GM21717 (cell line): Measurements from ENCODE around the gene ADGRG3.

Source experiments
- ATAC-seq: cut with Tn5 transposase; IDR thresholded peaks from one replicate; pipeline ENCODE4 v1.9.1; 2021; ENCODE audit warnings: mild to moderate bottlenecking, moderate library complexity; ENCODE audit not compliant: unreplicated experiment

The ADGRG3 gene

DNA sequence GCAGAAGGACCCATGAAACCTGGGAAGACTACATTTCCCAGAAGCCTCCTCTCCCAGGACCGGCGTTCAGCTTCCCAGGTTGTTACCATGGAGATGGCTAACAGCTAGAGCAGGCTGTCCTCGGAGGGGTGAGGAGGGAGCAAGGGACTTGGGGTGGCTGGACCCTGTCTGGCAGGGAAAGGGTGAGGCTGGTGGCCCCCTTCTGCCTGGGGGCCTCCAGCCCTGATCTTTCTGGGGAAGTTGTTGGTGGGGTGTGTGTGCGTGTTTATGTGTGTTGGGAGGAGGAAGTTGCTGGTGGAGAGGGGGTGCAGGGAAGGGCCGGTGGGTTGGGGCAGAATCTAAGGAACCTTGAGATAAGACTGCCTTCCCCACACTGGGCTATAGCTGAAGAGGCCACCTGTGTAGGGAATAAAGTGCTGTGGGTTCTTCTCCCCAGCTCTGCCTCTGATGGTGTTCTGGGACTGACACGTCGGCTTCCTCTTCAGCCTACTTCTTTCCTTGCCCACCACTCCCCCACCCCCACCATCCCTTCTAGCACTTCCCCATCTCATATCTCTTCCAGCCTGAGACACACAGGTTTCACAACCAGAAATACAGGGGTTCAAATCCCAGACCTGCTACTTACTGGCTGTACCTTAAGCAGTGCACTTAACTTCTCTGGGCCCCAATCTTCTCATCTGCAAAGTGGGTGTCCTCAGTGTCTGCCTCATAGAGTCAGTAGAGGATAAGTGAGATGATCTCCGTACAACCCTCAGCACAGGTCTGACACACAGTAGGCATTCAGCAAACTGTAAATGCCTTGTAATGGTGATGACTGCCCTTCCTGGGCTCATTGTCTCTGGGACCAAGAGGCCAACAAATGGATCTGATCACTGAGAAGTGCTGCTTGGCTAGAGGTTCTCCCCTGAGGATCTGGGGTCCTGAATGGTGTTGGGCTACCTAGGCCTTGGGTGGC, 26.9 kb downstream of the ADGRG3 start, which contains the start of gene DRC7:
Gene DRC7 (plus strand): TSS at position 82 of the 955 bp plus-strand sequence. CDS start 3,144 bp downstream, outside the sequence.
- ATAC-seq, result no peak

DNA sequence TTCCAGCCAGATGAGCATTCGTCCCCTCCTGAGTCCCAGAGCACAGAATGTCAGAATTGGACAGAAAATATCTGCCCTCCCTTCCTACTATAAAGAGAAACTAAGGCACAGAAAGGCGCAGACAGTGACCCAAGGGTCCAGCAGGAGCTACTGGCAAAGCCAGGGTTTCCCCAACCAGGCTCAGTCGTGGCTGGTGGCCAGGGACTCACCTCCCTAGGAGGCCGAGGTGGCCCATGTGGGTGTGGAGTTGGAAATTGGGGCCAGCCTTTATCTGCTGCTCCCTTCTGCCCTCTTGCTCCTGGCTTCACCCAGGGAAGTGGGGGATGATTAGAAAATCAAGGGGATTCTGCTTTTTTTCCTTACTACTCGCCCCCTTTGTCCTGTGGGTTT, 27.6 kb downstream of the ADGRG3 start:
- no peak for ATAC-seq

DNA sequence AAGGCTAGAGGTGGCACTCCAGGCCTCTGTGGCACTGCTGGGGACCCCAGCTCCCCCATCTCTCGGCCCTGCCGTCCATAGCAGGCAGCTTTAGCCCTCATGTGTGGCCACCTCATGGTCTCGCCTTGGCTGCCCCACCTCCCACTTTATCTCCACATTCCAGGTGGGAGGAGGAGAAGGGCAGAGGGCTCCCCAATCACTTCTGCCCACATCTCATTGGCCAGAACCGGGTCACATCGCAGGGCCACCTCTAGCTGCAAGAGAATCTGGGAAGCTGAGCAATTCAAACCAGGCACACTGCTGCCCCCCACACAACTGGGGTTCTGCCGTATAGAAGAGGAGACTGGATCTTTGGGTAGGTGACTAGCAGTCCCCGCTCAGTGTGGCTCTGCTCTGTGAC, 28.1 kb downstream of the ADGRG3 start:
- no peak for ATAC-seq

DNA sequence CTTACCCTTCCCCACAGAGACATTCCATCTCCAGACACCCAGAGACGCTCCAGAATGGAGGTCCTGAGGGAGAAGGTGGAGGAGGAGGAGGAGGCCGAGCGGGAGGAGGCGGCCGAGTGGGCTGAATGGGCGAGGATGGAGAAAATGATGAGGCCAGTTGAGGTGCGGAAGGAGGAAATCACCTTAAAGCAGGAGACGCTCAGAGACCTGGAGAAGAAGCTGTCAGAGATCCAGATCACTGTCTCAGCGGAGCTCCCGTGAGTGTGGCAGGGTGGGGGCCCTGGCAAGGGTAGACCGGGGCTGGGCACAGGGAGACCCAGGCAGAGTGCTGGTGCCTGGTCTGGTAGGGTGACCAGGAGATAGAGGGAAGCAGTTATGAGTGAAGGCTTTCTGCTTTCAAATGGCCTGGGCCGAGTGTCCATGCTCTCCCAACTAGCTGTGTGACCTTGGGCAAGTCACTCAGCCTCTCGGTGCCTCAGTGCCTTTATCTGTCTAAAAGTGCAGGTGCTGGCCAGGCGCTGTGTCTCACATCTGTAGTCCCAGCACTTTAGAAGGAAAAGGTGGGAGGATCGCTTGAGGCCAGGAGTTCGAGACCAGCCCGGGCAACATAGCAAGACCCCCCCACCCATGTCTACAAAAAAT, 29.9 kb downstream of the ADGRG3 start:
- no peak for ATAC-seq

DNA sequence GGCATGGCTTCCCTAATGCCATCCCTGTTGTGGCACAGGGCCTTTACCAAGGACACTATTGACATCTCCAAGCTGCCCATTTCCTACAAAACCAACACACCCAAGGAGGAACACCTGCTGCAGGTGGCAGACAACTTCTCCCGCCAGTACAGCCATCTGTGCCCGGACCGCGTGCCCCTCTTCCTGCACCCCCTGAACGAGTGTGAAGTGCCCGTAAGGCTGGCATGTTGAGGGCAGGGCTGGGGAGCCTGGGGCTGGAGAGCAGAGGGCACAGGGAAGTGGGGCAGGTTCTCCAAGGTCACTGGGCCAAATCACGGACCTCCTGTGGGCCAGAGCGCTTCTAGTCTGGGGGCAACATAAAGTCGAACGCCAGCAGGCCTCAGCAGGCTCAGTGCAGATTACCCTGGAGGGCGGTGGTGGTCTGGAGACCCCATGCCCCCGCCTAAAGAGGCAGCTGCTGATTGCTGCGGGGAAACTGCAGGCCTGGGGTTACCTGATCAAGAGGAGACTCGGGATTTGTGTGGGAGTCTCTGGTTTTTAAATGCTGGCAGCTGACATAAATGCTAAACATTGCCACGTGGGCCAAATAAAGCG, 30.8 kb downstream of the ADGRG3 start:
- no peak for ATAC-seq

DNA sequence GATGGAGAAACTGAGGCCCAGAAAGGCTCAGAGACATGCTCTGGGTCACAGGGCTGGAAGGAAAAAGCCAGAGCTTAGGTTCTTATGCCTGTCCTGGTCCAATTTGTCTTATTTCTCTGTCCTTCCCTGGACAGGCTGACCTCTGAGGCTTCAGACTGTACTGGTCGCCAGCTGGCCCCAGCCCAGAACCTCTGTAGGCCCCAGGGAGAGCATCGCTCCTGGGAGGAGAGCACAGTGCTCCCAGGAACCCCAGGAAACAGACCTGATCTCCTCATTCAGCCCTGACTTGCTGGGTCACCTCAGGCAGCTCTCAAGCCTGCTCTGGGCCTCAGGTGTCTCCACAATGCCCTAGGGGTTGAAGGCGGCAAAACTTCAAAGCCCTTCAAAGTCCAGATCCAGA, 31.4 kb downstream of the ADGRG3 start:
- ATAC-seq, result no peak

DNA sequence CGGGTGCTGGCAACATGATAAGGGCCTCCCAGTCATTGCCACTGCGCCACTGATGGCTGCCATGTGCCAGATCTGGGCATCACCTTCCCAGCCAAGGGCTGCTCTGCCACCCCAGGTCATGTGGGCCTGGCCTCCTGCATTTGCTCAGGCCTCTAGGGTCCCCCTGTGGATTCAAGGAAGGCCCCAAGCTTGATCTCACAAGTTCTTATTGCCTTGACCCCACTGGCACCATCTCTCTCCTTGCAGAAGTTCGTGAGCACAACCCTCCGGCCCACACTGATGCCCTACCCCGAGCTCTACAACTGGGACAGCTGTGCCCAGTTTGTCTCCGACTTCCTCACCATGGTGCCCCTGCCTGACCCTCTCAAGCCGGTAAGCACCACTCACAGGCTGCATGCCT, 31.8 kb downstream of the ADGRG3 start:
- ATAC-seq, result no peak

DNA sequence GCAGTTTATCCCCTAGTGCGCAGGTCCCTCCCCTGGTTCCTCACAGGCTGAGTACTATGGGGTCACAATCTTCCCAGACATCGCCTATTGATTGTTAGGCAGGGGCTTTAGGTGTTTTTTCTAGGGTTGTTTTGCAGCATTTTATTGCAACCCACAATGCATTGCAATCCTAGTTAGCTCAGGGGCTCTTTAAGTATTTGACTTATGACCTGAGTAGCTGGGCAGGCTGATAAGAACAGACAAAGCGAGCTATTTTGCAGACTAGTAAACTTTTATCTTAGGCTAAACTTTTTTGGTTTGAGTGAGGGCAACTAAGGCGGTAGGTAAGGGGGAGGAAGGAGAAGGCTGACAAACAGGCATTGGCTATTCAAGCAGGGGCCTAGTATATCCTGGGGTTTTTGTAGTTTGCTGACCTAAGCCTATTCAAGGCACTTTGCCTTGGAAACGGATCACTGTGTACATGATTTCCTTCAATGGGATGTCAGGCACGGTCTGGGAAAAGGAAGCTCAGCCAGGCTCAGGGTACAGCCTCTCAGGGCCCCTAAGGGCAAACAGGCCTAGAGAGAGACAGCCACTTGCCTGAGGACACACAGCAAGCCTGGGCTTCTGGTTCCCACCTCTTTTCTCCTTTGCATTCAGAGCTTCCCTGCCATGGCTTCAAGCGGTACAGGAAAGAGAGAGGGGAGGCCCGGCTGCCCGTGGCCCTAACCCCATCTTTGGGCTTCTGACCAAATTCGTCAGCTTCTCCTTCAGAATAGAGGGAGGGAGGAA, 32.9 kb downstream of the ADGRG3 start:
- ATAC-seq, result no peak

DNA sequence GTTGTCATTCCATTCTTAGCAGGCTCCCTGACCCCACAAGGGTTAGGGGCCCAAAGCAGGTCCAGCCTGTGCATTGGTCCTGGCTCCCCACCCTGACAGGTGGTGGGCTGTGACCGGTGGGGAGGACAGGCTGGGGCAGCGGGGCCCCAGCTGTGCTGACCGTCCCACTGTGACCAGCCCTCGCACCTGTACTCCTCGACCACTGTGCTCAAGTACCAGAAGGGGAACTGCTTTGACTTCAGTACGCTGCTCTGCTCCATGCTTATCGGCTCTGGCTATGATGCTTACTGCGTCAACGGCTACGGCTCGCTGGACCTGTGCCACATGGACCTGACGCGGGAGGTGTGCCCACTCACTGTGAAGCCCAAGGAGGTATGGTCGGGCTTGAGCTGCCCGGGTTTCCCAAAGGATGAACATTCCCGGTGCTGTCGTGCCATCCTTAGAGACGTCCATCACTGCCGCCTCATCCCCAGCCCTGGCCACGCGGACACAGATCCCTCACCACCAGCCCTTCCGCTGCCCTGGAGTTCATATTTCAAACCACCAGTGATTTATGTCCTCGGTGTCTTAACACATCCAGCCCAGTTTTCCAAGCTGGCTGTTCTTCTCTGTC, 33.8 kb downstream of the ADGRG3 start:
- no peak for ATAC-seq

DNA sequence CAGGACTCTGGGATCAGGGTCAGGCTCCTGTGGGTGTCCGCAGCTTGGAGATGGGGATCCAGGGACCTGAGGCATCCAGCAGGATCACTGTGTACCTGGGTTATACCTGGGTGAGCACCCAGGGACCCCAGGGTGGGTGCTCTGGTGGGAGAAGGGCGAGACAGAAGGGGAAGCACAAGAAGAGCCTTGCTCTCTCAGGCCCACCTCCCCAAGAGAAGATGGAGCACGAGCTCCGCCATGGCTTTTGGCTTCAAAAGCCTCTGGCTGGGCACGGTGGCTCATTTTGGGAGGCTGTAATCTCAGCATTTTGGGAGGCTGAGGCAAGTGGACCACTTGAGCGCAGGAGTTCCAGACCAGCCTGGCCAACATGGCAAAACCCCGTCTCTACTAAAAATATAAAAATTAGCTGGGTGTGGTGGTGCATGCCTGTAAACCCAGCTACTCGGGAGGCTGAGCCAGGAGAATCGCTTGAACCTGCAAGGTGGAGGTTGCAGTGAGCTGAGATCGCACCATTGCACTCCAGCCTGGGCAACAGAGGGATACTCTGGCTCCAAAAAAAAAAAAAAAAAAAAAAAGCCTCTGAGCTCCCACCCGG, 35.4 kb downstream of the ADGRG3 start:
- ATAC-seq, result no peak

DNA sequence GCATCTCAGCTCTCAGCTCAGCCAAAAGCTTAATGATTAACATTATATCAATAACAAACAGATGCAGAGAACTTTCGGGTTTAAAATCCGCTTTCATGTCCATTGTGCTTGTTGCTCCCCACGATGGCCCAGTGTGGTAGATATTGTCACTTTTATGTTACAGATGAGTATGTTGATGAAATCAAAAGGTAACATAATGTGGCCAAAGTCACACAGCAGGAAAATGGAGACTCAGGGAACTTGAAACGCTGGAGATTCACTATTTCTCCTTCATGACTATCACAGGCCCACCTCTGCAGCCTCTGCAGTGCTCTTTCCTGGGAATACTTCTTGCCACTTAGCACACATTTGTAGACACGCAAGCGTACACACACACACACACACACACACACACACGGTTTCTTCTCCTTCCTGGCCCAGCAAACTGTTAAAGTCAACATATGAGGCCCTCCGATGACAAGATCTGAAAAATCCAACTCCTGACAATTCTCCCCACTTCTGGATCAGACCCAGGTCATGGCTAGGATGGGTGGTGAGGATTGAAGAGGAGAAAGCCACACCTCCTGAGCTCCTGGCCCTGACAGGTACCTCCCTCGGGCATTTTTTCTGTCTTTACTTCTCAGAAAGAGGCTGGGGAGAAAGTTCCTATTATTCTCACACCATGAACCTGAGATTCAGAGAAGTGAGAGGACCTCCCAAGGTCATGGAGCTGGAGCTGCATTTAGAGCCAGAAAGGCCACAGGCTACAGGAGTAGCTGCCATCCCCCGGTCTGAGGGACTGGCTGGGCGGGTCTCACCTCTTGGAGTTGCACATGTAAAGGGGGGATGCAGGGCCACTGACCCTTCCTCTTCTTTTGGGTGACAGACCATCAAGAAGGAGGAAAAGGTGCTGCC, 36.2 kb downstream of the ADGRG3 start:
- no peak for ATAC-seq

DNA sequence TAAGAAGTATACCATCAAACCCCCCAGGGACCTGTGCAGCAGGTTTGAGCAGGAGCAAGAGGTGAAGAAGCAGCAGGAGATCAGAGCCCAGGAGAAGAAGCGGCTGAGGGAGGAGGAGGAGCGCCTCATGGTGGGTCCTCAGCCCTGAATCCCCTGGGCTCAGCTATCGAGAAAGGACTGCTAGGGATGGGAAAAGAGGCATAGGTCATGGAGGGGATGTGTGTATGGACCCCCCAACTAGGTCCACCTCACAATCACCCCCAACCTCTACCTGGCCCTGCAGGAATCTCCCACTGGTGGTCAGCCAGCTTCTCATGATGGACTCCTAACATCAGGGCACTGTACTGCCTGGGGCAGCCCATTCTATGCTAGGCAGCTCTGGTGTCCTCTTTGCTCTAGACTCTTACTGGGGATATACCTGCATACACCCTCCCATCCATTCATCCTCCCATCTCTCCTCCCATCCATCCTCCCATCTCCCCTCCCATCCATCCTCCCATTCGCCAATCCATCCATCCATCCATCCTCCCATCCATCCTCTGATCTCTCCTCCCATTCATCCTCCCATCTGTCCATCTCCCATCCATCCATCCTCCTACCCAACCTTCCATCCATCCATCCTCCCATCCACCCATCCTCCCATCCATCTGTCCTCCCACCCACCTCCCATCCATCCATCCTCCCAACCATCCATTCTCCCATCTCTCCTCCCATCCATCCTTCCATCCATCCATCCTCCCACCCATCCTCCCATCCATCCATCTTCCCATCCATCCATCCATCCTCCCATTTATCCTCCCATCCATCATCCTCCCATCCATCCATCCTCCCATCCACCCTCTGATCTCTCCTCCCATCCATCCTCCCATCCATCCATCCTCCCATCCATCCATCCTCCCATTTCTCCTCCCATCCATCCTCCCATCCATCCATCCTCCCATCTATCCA, 37.1 kb downstream of the ADGRG3 start:
- no peak for ATAC-seq

DNA sequence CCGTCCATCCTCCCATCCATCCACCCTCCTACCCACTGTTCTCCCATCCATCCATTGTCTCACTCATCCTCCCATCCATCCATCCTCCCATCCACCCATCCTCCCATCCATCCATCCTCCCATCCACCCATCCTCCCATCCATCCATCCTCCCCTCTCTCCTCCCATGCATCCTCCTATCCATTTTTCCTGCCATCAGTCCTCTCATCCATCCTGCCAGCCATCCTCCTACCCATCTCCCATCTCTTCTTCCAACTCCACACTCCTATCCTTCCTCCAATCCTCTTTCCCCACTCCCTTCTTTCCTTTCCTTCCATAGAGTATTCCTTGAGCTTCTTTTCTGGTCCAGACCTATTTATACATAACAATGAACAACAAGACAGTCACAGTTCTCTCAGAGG, 38.6 kb downstream of the ADGRG3 start:
- no peak for ATAC-seq

DNA sequence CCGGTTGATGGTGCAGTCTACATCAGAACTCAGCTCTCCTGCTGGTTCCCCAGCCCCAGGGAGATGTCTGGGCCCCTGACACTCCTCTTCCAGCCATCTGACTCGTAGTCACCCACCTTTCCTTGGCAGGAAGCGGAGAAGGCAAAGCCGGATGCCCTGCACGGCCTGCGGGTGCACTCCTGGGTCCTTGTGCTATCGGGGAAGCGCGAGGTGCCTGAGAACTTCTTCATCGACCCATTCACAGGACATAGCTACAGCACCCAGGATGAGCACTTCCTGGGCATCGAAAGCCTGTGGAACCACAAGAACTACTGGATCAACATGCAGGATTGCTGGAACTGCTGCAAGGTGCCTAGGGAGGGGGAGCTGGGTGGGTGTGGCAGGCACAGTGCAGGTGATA, 39.2 kb downstream of the ADGRG3 start:
- no peak for ATAC-seq

DNA sequence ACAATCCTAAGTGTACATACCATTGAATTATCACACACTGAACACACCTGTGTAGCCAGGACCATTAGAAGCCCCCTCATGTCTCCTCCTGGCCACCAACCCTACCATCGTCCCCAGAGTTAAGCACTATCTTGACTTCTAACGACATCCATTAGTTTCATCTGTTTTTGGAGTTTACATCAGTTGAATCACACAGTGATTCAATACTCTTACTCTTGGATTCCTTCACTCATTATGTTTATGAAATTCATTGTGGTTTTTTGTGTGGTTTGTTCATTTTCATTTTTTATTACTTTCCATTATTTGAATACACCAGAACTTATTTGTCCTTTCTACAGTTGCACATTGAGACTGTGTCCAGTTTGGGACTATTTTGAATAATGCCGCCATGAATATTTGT, 40.1 kb downstream of the ADGRG3 start:
- ATAC-seq, result no peak

DNA sequence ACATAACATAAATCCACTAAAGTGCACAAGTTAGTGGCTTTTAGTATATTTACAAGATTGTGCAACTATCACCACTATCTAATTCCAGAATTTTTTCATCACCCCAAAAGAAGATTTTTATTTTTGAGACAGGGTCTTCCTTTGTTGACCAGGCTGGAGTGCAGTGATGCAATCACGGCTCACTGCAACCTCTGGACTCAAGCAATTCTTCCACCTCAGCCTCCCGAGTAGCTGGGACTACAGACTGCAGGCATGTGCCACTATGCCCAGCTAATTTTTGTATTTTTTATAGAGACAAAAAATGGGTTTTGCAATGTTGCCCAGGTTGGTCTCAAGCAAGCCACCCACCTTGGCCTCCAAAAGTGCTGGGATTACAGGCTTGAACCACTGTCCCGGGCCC, 41.6 kb downstream of the ADGRG3 start:
- ATAC-seq, result no peak

DNA sequence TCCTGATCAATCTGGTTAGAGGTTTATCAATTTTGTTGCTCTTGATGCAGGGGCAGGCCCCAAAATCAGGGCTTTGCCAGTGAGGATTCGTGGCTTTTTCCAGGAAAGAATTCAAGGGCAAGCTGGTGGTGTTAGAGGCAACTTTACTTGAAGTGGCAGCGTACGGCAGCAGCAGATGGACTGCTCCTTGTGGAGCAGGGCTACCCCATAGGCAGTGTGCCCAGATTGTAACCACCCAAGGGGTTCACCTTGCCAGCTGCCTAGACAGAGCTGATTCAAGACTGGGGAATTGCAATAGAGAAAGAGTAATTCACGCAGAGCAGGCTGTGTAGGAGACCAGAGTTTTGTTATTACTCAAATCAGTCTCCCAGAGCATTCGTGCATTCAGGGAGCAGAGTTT, 43.2 kb downstream of the ADGRG3 start:
- ATAC-seq, result no peak

DNA sequence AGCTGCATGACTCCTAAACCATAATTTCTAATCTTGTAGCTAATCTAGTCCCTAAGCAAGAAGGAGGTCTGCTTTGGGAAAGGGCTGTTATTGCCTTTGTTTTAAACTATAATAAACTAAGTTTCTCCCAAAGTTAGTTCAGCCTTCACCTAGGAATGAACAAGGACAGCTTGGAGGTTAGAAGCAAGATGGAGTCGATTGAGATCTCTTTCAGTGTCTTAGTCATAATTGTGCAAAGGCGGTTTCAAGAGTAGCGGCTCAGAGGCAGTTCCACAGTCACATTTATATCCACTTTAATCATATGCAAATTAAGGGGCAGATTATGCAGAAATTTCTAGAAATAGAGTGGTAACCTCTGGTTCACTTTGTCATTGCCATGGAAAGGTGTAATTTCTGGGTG, 43.9 kb downstream of the ADGRG3 start:
- ATAC-seq, result no peak
